Keratinocyte (primary cell): ENCODE measurements around the gene LHCGR. TPM values are rescaled to one million over a fixed set of nuclear protein-coding genes. Genes with fewer than 3 reads are reported as not detected.

ENCODE experiments used
- DNase-seq: peaks from one replicate; pipeline ENCODE4 v3.0.0-alpha.2; 2011; ENCODE audit warnings: low read depth, missing footprints, low spot score
- FAIRE-seq: peaks from 2 replicates; lab custom pipeline; 2011; peaks lifted over from hg19 to GRCh38; lab: Jason Lieb, UNC
- H2AFZ ChIP-seq: 2 replicates; pipeline ENCODE4 v1.6.0; 2012; ENCODE audit warnings: low read length, control low read depth, inconsistent platforms; ENCODE audit not compliant: control insufficient read depth
- H3K27ac ChIP-seq: 2 replicates; pipeline ENCODE4 v1.5.1; 2011; ENCODE audit warnings: low read length; ENCODE audit not compliant: control insufficient read depth, insufficient read depth
- H3K27me3 ChIP-seq: 3 replicates; pipeline ENCODE4 v1.6.0; 2011; ENCODE audit warnings: low read length; ENCODE audit not compliant: control insufficient read depth, insufficient read depth; ENCODE audit errors: extremely low read depth
- H3K36me3 ChIP-seq, 2 experiments: 2 replicates in 1 of 2; 3 replicates in 1 of 2; pipeline ENCODE4 v1.5.1; 2011; ENCODE audit warnings: low read length in 2 of 2, mild to moderate bottlenecking in 1 of 2; ENCODE audit not compliant: control insufficient read depth in 2 of 2, insufficient read depth in 2 of 2; ENCODE audit errors: extremely low read depth in 1 of 2
- H3K4me1 ChIP-seq: 3 replicates; pipeline ENCODE4 v1.5.1; 2011; ENCODE audit warnings: low read length; ENCODE audit not compliant: control insufficient read depth, insufficient read depth; ENCODE audit errors: extremely low read depth
- H3K4me2 ChIP-seq: 3 replicates; pipeline ENCODE4 v1.6.0; 2011; ENCODE audit warnings: low read depth, low read length; ENCODE audit not compliant: control insufficient read depth, insufficient read depth; ENCODE audit errors: extremely low read depth
- H3K4me3 ChIP-seq, 3 experiments: fragments of 200-600 bp in 1 of 3; sonication (generic) in 1 of 3; 2 replicates in 2 of 3; 3 replicates in 1 of 3; pipeline ENCODE4 v1.5.1; 2011 to 2016; ENCODE audit warnings: low read length in 3 of 3, mild to moderate bottlenecking in 3 of 3, control low read depth in 2 of 3, inconsistent platforms in 1 of 3, low read depth in 1 of 3, mixed read lengths in 1 of 3, mixed run types in 1 of 3, moderate library complexity in 1 of 3; ENCODE audit not compliant: control insufficient read depth in 2 of 3, insufficient read depth in 2 of 3; ENCODE audit errors: extremely low read depth in 1 of 3
- H3K79me2 ChIP-seq: 2 replicates; pipeline ENCODE4 v1.6.0; 2012; ENCODE audit warnings: low read length; ENCODE audit not compliant: control insufficient read depth, insufficient read depth
- H3K9ac ChIP-seq: 3 replicates; pipeline ENCODE4 v1.6.0; 2011; ENCODE audit warnings: low read length; ENCODE audit not compliant: control insufficient read depth, insufficient read depth; ENCODE audit errors: extremely low read depth
- H3K9me1 ChIP-seq: 3 replicates; pipeline ENCODE4 v1.6.0; 2011; ENCODE audit warnings: low read length; ENCODE audit not compliant: control insufficient read depth, insufficient read depth; ENCODE audit errors: extremely low read depth
- H3K9me3 ChIP-seq: 2 replicates; pipeline ENCODE4 v1.5.1; 2012; ENCODE audit warnings: low read depth, low read length; ENCODE audit not compliant: control insufficient read depth
- H4K20me1 ChIP-seq: 3 replicates; pipeline ENCODE4 v1.6.0; 2011; ENCODE audit warnings: low read length; ENCODE audit not compliant: control insufficient read depth, insufficient read depth; ENCODE audit errors: extremely low read depth
- CTCF ChIP-seq, 3 experiments: IDR thresholded peaks in 1 of 3; conservative IDR thresholded peaks in 1 of 3; optimal IDR thresholded peaks in 1 of 3; 2 replicates in 2 of 3; 3 replicates in 1 of 3; pipeline versions ENCODE3 to v1.5.1; 2011; ENCODE audit warnings: low read length in 3 of 3, mild to moderate bottlenecking in 3 of 3, moderate library complexity in 2 of 3, control low read depth in 1 of 3, inconsistent platforms in 1 of 3; ENCODE audit not compliant: insufficient read depth in 2 of 3; ENCODE audit errors: extremely low read depth in 1 of 3
- EZH2 ChIP-seq: IDR thresholded peaks from one replicate; pipeline ENCODE4 v1.6.1; 2012; ENCODE audit warnings: inconsistent platforms, mild to moderate bottlenecking, low read length, moderate library complexity
- dilution Hi-C: fragments of 300-500 bp; cut with MboI; formaldehyde crosslinking; loops from one replicate; pipeline ENCODE4 v1.7.0; 2020; ENCODE audit warnings: low sequenced_read_pairs; ENCODE audit not compliant: extremely low pct_ligation_motif_present
- polyA plus RNA-seq, 5 experiments: library from polyadenylated mRNA; depleted of rRNA in 3 of 5; stranded (reverse) in 3 of 5; stranded (forward) in 1 of 5; unstranded in 1 of 5; fragments of >200 nt; gene quantifications; 1 replicate in 1 of 5; 2 replicates in 3 of 5; 3 replicates in 1 of 5; pipeline versions ENCODE4 v1.2.1 to v1.2.3, GENCODE V29; 2011 to 2012; ENCODE audit warnings: missing spikeins in 2 of 5, low read depth in 1 of 5, low replicate concordance in 1 of 5

Gene LHCGR
- polyA plus RNA-seq, 1 donor (not counting 4 experiments of a cell fraction or from before 2014, with no cell fraction given), result not detected

GRCh38 chr2:48724278-48724677 lies 31.2 kb downstream of the LHCGR start:
- DNase-seq, result no peak
- FAIRE-seq, result no peak
- dilution Hi-C loops, result no loop called here
- Histone ChIP-seq H3K27me3 (no peaks in the 10 kb centered on the region), H3K9me1 (no peaks in the 10 kb centered on the region), H3K4me3 (no peak overlapping the region), H3K9ac (no peak overlapping the region), H3K4me1 (no peaks in the 10 kb centered on the region), H3K27ac (no peak overlapping the region), H3K4me2 (no peak overlapping the region), H3K36me3 (no peaks in the 10 kb centered on the region), H4K20me1 (no peaks in the 10 kb centered on the region), H3K79me2 (no peaks in the 10 kb centered on the region), H2AFZ (no peak overlapping the region), H3K9me3 (no peaks in the 10 kb centered on the region)
- TF ChIP-seq EZH2 (no peak), CTCF (optimal IDR thresholded peaks at IDR 0.05 in 1 of 3, IDR thresholded peaks at IDR 0.05 in 1 of 3, conservative IDR thresholded peaks at IDR 0.05 in 1 of 3; ENCODE audit: extremely low read depth in 1 of 3, insufficient read depth in 2 of 3, low read length in 3 of 3) (no peak)

DNA sequence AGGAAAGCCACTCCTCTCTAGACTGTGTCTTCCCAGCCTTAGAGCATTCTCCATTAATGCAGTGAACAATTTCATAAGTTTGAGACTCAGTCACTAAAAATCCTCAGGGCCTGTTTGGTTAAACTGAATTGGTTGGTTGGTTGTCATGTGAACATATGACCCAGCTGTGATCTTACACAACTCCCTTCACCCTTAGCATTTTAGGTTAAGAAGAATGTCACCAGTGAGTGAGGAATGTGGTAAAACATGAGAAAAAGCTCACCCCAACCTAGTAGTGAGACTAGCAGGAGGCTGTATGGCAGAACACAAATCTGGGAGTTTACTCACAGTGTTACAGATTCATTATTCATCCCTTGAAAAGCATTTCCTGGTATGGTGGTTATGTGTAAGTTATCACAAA lies 32.4 kb downstream of the LHCGR start:
- no peaks in the 10 kb centered on the region for H3K4me1 ChIP-seq
- H2AFZ ChIP-seq, result no peak overlapping the region
- no peaks in the 10 kb centered on the region for H3K79me2 ChIP-seq
- no peak for TF ChIP-seq EZH2
- TF ChIP-seq CTCF (optimal IDR thresholded peaks at IDR 0.05 in 1 of 3, IDR thresholded peaks at IDR 0.05 in 1 of 3, conservative IDR thresholded peaks at IDR 0.05 in 1 of 3; ENCODE audit: extremely low read depth in 1 of 3, insufficient read depth in 2 of 3, low read length in 3 of 3), result no peak
- FAIRE-seq, result peak; percentile 32
- no peaks in the 10 kb centered on the region for H4K20me1 ChIP-seq
- H3K36me3 ChIP-seq, result no peaks in the 10 kb centered on the region
- no peak overlapping the region for H3K9ac ChIP-seq
- H3K4me3 ChIP-seq, result no peak overlapping the region
- H3K27ac ChIP-seq, result no peak overlapping the region
- no peak overlapping the region for H3K4me2 ChIP-seq
- H3K27me3 ChIP-seq, result no peaks in the 10 kb centered on the region
- peak; percentile 52 for DNase-seq
- H3K9me3 ChIP-seq, result no peaks in the 10 kb centered on the region
- dilution Hi-C loops, result no loop called here
- H3K9me1 ChIP-seq, result no peaks in the 10 kb centered on the region
